ENCODE results near the gene OR6C4. TPM values are rescaled to one million over a fixed set of nuclear protein-coding genes. Genes with fewer than 3 reads are reported as not detected.
"Not testable (repeated sequence)": the region's sequence is repeated elsewhere in the genome, so short reads cannot be mapped to it uniquely, and the experiment has no call there.

OR6C4 gene
- total RNA-seq, 6 experiments from 2014 or later, result not detected

- Histone ChIP-seq H3K4me3 (no peak overlapping the region), H3K27me3 (peaks cover 0 to 4% of the 10 kb centered on the region in 2 donors), H3K9me3 (no peaks in the 10 kb centered on the region), H3K27ac (no peak overlapping the region), H3K4me1 (no peaks in the 10 kb centered on the region), H3K36me3 (no peaks in the 10 kb centered on the region)
- ATAC-seq (no peak), DNase-seq (no peak)
- intact Hi-C loops (cut with DNase I), result no loop called here
- TF ChIP-seq POLR2A (IDR thresholded peaks at IDR 0.05) (no peak), CTCF (IDR thresholded peaks at IDR 0.05) (no peak)
Measured at GRCh38 chr12:55548756-55549155, 646 bp upstream of the OR6C4 start.

GRCh38 chr12:55554296-55554695 is 4.9 kb downstream of the OR6C4 start:
- H3K27me3 ChIP-seq, result peaks cover 0 to 4% of the 10 kb centered on the region in 2 donors
- intact Hi-C loops (cut with DNase I), result no loop called here
- no peak overlapping the region for H3K27ac ChIP-seq
- no peaks in the 10 kb centered on the region for H3K4me1 ChIP-seq
- H3K4me3 ChIP-seq, result no peak overlapping the region
- TF ChIP-seq CTCF (IDR thresholded peaks at IDR 0.05), result no peak
- TF ChIP-seq POLR2A (IDR thresholded peaks at IDR 0.05), result no peak
- no peaks in the 10 kb centered on the region for H3K36me3 ChIP-seq
- DNase-seq (no peak), ATAC-seq (no peak)
- peaks cover 0 to 8% (median 0%) of the 10 kb centered on the region in 4 donors for H3K9me3 ChIP-seq

GRCh38 chr12:55570060-55570459 is 20.7 kb downstream of the OR6C4 start:
- H3K4me1 ChIP-seq; H3K9me3 ChIP-seq; intact Hi-C loops (cut with DNase I); H3K27me3 ChIP-seq; ATAC-seq; DNase-seq; H3K4me3 ChIP-seq; H3K27ac ChIP-seq; H3K36me3 ChIP-seq: not testable (repeated sequence)

- H3K36me3 ChIP-seq; H3K9me3 ChIP-seq; ATAC-seq; H3K4me3 ChIP-seq; DNase-seq; H3K27me3 ChIP-seq; intact Hi-C loops (cut with DNase I); H3K27ac ChIP-seq; H3K4me1 ChIP-seq: not testable (repeated sequence)
- WGBS (ENCODE audit: insufficient coverage, low coverage, low lambda C conversion rate, missing lambda C conversion rate), result 75% methylated on average over 1 of the region's 1 CpG
Measured at GRCh38 chr12:55570689-55571088, 21.3 kb downstream of the OR6C4 start.

GRCh38 chr12:55572168-55572567 is 22.8 kb downstream of the OR6C4 start, which contains the start of gene OR2AP1:
Gene OR2AP1 (plus strand): TSS chr12:55572468. CDS start chr12:55574415, 1,947 bp downstream.
- H3K4me3 ChIP-seq, result no peak within 1 kb of the TSS
- no peak within 1 kb of the TSS for H3K27ac ChIP-seq
- no peaks in the 10 kb centered on the region for H3K36me3 ChIP-seq
- H3K27me3 ChIP-seq, result no peaks in the 10 kb centered on the region
- no peak for ATAC-seq
- 80% methylated on average over 1 of the region's 1 CpG for whole genome bisulfite sequencing (ENCODE audit: insufficient coverage, low coverage, low lambda C conversion rate, missing lambda C conversion rate)
- intact Hi-C loops (cut with DNase I), result no loop called here
- H3K9me3 ChIP-seq, result no peaks in the 10 kb centered on the region
- TF ChIP-seq POLR2A (IDR thresholded peaks at IDR 0.05) (no peak), CTCF (IDR thresholded peaks at IDR 0.05) (no peak)
- H3K4me1 ChIP-seq, result no peaks in the 10 kb centered on the region
- no peak for DNase-seq

GRCh38 chr12:55582066-55582465 is 32.7 kb downstream of the OR6C4 start:
- intact Hi-C loops (cut with DNase I), result no loop called here
- ATAC-seq, result no peak
- Histone ChIP-seq H3K36me3 (no peaks in the 10 kb centered on the region), H3K4me3 (no peak overlapping the region), H3K4me1 (no peaks in the 10 kb centered on the region), H3K27ac (no peak overlapping the region), H3K27me3 (no peaks in the 10 kb centered on the region), H3K9me3 (no peaks in the 10 kb centered on the region)
- 79% methylated on average over 2 of the region's 2 CpGs for WGBS (ENCODE audit: insufficient coverage, low coverage, low lambda C conversion rate, missing lambda C conversion rate)
- DNase-seq, result no peak
- TF ChIP-seq CTCF (IDR thresholded peaks at IDR 0.05), result no peak
- no peak for TF ChIP-seq POLR2A (IDR thresholded peaks at IDR 0.05)
